Measurements from ENCODE around the gene MYO18A. TPM values are rescaled to one million over a fixed set of nuclear protein-coding genes. Genes with fewer than 3 reads are reported as not detected.

MYO18A gene
- total RNA-seq, 1 donor from 2014 or later, result 30.0 TPM

DNA sequence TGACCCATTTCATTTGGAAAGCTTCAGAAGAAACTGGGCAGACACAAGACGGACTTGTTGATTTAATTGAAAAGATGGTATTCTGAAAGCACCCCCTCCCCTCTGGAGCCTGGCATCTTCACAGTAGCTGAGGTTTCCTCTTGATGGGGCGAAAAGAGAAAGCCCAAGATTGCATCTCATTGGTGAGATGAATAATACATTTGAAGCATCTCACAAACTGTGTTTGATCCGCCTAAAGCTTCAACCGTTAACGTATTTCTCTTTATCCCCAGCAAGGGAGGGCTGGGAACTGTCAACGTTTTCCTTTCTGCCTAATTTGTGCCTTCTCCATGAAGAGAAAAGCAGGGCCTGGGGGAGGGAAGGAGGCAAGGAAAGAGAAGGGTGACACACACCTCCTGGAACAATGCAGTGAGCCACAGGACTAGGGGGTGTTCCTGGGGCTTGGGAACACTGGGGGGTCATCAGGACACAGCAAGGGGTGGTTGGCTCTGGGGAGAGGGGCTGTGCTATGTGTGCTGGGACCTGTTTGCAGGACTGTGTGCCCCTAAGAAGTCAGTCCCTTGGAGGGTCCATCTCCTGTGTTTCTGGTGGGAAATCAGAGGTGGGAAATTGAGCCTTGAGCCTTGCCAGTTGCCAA is 155.8 kb downstream of the MYO18A start:
- H3K27me3 Mint-ChIP-seq (ENCODE audit: low read depth), result peaks cover 65% of the 10 kb centered on the region
- H3K4me3 Mint-ChIP-seq (ENCODE audit: unreplicated experiment), result no peak overlapping the region
- no peaks in the 10 kb centered on the region for H3K4me1 Mint-ChIP-seq (ENCODE audit: low read depth)
- H3K9me3 Mint-ChIP-seq (ENCODE audit: low read depth), result no peaks in the 10 kb centered on the region
- TF ChIP-seq, protein P1, sequence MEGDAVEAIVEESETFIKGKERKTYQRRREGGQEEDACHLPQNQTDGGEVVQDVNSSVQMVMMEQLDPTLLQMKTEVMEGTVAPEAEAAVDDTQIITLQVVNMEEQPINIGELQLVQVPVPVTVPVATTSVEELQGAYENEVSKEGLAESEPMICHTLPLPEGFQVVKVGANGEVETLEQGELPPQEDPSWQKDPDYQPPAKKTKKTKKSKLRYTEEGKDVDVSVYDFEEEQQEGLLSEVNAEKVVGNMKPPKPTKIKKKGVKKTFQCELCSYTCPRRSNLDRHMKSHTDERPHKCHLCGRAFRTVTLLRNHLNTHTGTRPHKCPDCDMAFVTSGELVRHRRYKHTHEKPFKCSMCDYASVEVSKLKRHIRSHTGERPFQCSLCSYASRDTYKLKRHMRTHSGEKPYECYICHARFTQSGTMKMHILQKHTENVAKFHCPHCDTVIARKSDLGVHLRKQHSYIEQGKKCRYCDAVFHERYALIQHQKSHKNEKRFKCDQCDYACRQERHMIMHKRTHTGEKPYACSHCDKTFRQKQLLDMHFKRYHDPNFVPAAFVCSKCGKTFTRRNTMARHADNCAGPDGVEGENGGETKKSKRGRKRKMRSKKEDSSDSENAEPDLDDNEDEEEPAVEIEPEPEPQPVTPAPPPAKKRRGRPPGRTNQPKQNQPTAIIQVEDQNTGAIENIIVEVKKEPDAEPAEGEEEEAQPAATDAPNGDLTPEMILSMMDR (IDR thresholded peaks at IDR 0.05), result no peak
- peaks cover 2% of the 10 kb centered on the region for H3K36me3 Mint-ChIP-seq (ENCODE audit: low read depth)
- no peak overlapping the region for H3K27ac Mint-ChIP-seq (ENCODE audit: unreplicated experiment)
- no peak for DNase-seq (ENCODE audit: low spot score)

DNA sequence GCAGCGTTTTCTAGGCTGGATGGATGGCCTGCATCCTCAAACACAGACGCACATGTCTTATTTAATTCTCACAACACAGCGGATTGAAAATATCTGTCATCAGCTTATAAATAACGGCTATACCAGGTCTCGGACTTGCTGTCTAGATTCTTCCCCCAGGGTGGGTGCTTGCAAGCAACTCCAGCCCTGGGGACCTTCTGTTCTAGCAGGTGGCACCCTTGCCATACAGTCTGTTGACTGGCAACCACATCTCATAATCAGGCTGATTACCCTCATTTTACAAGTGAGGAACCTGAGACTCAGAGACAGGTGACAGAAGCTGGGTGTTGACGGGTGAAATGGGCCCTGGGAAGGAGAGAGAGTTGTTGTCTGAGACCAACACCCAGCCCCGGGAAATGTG is 158.1 kb downstream of the MYO18A start:
- TF ChIP-seq, protein P1 (IDR thresholded peaks at IDR 0.05), result no peak
- Mint-ChIP-seq H3K27ac (ENCODE audit: unreplicated experiment) (no peak overlapping the region), H3K27me3 (ENCODE audit: low read depth) (peaks cover 72% of the 10 kb centered on the region), H3K9me3 (ENCODE audit: low read depth) (no peaks in the 10 kb centered on the region), H3K36me3 (ENCODE audit: low read depth) (no peaks in the 10 kb centered on the region), H3K4me1 (ENCODE audit: low read depth) (no peaks in the 10 kb centered on the region), H3K4me3 (ENCODE audit: unreplicated experiment) (no peak overlapping the region)
- DNase-seq (ENCODE audit: low spot score), result no peak

DNA sequence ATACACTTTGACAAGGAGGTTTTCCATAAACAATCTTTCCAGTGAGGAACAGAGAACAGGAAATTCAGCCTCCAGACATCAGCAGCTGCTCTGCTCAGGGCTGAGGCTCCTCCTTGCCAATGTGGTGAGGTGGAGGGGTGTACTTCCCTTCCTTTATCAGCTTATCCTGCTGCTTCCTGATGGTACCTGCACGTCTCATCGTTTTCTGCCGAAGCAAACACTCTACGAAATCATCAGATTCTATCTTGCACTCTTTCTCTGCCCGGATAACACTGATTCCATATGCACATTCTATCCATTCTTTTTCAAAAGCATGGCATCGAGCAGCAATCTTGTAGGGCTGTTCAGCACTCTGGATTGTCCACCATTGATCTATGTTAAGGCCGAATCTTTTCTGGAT is 159.0 kb downstream of the MYO18A start:
- DNase-seq (ENCODE audit: low spot score), result no peak
- no peaks in the 10 kb centered on the region for H3K36me3 Mint-ChIP-seq (ENCODE audit: low read depth)
- no peaks in the 10 kb centered on the region for H3K4me1 Mint-ChIP-seq (ENCODE audit: low read depth)
- peaks cover 70% of the 10 kb centered on the region for H3K27me3 Mint-ChIP-seq (ENCODE audit: low read depth)
- TF ChIP-seq, protein P1 (IDR thresholded peaks at IDR 0.05), result no peak
- no peak overlapping the region for H3K27ac Mint-ChIP-seq (ENCODE audit: unreplicated experiment)
- H3K4me3 Mint-ChIP-seq (ENCODE audit: unreplicated experiment), result no peak overlapping the region
- no peaks in the 10 kb centered on the region for H3K9me3 Mint-ChIP-seq (ENCODE audit: low read depth)

Other genes starting within 250 kb of the MYO18A start
- 30.2 to 49.2 TPM (median 33.6 TPM) in 3 replicates for gene PHF12, start 228.9 kb downstream of the MYO18A start, total RNA-seq
- gene SEZ6, start 174.4 kb downstream of the MYO18A start, total RNA-seq, result 0.35 to 0.46 TPM in 2 of 3 replicates, not detected in the other
- gene PIPOX, start 137.3 kb downstream of the MYO18A start, total RNA-seq, result 1.5 to 2.3 TPM (median 2.2 TPM) in 3 replicates
- not detected in 3 replicates for gene CRYBA1, start 66.5 kb upstream of the MYO18A start, total RNA-seq
- 50.3 to 60.1 TPM (median 53.7 TPM) in 3 replicates for gene NUFIP2, start 113.8 kb upstream of the MYO18A start, total RNA-seq
- gene TAOK1, start 210.0 kb upstream of the MYO18A start, total RNA-seq, result 77.7 to 87.1 TPM (median 85.7 TPM) in 3 replicates

All from chondrocyte (in vitro differentiated cells).